H1 (cell line): ENCODE measurements around the gene PPM1G. TPM values are rescaled to one million over a fixed set of nuclear protein-coding genes. Genes with fewer than 3 reads are reported as not detected.

Source experiments
- CTCF ChIA-PET: fragments of 300-600 bp; sonication (Branson Sonifier 250); formaldehyde crosslinking; loops from one replicate; lab custom pipeline; 2021; ENCODE audit not compliant: partially characterized antibody; lab: Charles Lee
- POLR2A ChIA-PET: fragments of 300-600 bp; sonication (Branson Sonifier 250); formaldehyde crosslinking; loops from one replicate; lab custom pipeline; 2021; ENCODE audit warnings: inconsistent platforms; ENCODE audit not compliant: partially characterized antibody; lab: Charles Lee
- DNase-seq, 2 experiments: peaks; one replicate each; pipeline versions ENCODE4 v3.0.0 to v3.0.0-alpha.2; 2010 to 2022; ENCODE audit warnings: low spot score in 2 of 2, low read depth in 1 of 2, mixed read lengths in 1 of 2
- FAIRE-seq: peaks from 2 replicates; lab custom pipeline; 2011; peaks lifted over from hg19 to GRCh38; lab: Jason Lieb, UNC
- H2AFZ ChIP-seq: 2 replicates; pipeline ENCODE4 v1.8.1; 2012; ENCODE audit warnings: low read length, inconsistent platforms
- H2AK5ac ChIP-seq: 2 replicates; pipeline ENCODE4 v1.6.1; 2013; ENCODE audit warnings: low read depth, low read length
- H2BK120ac ChIP-seq: replicated peaks from 2 replicates; pipeline ENCODE3; 2013; ENCODE audit warnings: low read depth, low read length, inconsistent platforms
- H2BK12ac ChIP-seq: 2 replicates; pipeline ENCODE4 v1.6.1; 2013; ENCODE audit warnings: low read depth, low read length
- H2BK15ac ChIP-seq: 2 replicates; pipeline ENCODE4 v1.6.1; 2013; ENCODE audit warnings: low read length
- H2BK20ac ChIP-seq: 2 replicates; pipeline ENCODE4 v1.6.1; 2013; ENCODE audit warnings: low read length
- H2BK5ac ChIP-seq: 2 replicates; pipeline ENCODE4 v1.6.1; 2013; ENCODE audit warnings: low read depth, low read length
- H3K14ac ChIP-seq: 2 replicates; pipeline ENCODE4 v1.6.1; 2013; ENCODE audit warnings: inconsistent platforms; ENCODE audit not compliant: insufficient read length
- H3K18ac ChIP-seq: 2 replicates; pipeline ENCODE4 v1.6.1; 2013; ENCODE audit warnings: low read length; ENCODE audit errors: extremely low read depth
- H3K23ac ChIP-seq: 2 replicates; pipeline ENCODE4 v1.6.1; 2013; ENCODE audit warnings: inconsistent platforms; ENCODE audit not compliant: insufficient read length
- H3K23me2 ChIP-seq: 2 replicates; pipeline ENCODE4 v1.6.1; 2013; ENCODE audit warnings: low read depth, low read length
- H3K27ac ChIP-seq: 2 replicates; pipeline ENCODE4 v1.6.1; 2011; ENCODE audit warnings: low read depth, low read length, inconsistent platforms
- H3K27me3 ChIP-seq, 4 experiments: replicated peaks in 1 of 4; 1 replicate in 1 of 4; 2 replicates in 3 of 4; pipeline versions ENCODE4 v1.6.1 to v1.8.1; 2011 to 2013; ENCODE audit warnings: low read length in 3 of 4, mild to moderate bottlenecking in 3 of 4, inconsistent platforms in 2 of 4, mixed read lengths in 2 of 4, moderate library complexity in 1 of 4; ENCODE audit not compliant: control insufficient read depth in 3 of 4, insufficient read depth in 3 of 4; ENCODE audit errors: extremely low read depth in 1 of 4
- H3K36me3 ChIP-seq, 4 experiments: 2 replicates each; pipeline versions ENCODE4 v1.6.1 to v1.8.1; 2011 to 2013; ENCODE audit warnings: mild to moderate bottlenecking in 4 of 4, low read length in 3 of 4, moderate library complexity in 2 of 4, control low read depth in 1 of 4, inconsistent platforms in 1 of 4; ENCODE audit not compliant: insufficient read depth in 4 of 4, control insufficient read depth in 2 of 4
- H3K4ac ChIP-seq: replicated peaks from 2 replicates; pipeline ENCODE3; 2013; ENCODE audit warnings: low read length, low read depth, mixed read lengths, inconsistent platforms; ENCODE audit not compliant: insufficient read length
- H3K4me1 ChIP-seq, 4 experiments: replicated peaks in 1 of 4; 1 replicate in 1 of 4; 2 replicates in 3 of 4; pipeline versions ENCODE4 v1.6.1 to v1.8.1; 2011 to 2013; ENCODE audit warnings: low read length in 3 of 4, inconsistent platforms in 2 of 4, mixed read lengths in 1 of 4; ENCODE audit not compliant: insufficient read depth in 4 of 4, control insufficient read depth in 3 of 4
- H3K4me2 ChIP-seq, 2 experiments: 2 replicates each; pipeline versions ENCODE4 v1.6.1 to v1.8.1; 2011 to 2013; ENCODE audit warnings: low read depth in 2 of 2, low read length in 2 of 2, control low read depth in 1 of 2, inconsistent platforms in 1 of 2, mild to moderate bottlenecking in 1 of 2; ENCODE audit not compliant: insufficient read depth in 1 of 2
- H3K4me3 ChIP-seq, 4 experiments: fragments of 200-600, 300-600 bp in 1 of 4; sonication (generic), shearing (Covaris generic), sonication (Bioruptor Twin) in 1 of 4; 2 replicates each; pipeline versions ENCODE4 v1.5.1 to v1.8.1; 2011 to 2016; ENCODE audit warnings: low read length in 4 of 4, low read depth in 3 of 4, control low read depth in 2 of 4, inconsistent platforms in 2 of 4, mild to moderate bottlenecking in 2 of 4, mixed read lengths in 1 of 4, moderate library complexity in 1 of 4; ENCODE audit not compliant: insufficient read depth in 2 of 4; ENCODE audit errors: extremely low read depth in 1 of 4
- H3K56ac ChIP-seq: replicated peaks from 2 replicates; pipeline ENCODE3; 2013; ENCODE audit warnings: low read depth, mild to moderate bottlenecking, mixed read lengths, low read length, inconsistent platforms; ENCODE audit not compliant: insufficient read length
- H3K79me1 ChIP-seq: 2 replicates; pipeline ENCODE4 v1.6.1; 2013; ENCODE audit warnings: low read depth, low read length, control low read depth
- H3K79me2 ChIP-seq, 2 experiments: 2 replicates each; pipeline versions ENCODE4 v1.6.1 to v1.8.1; 2012 to 2013; ENCODE audit warnings: low read length in 2 of 2, mild to moderate bottlenecking in 2 of 2, inconsistent platforms in 1 of 2; ENCODE audit not compliant: insufficient read depth in 2 of 2, control insufficient read depth in 1 of 2
- H3K9ac ChIP-seq, 4 experiments: replicated peaks in 1 of 4; 1 replicate in 1 of 4; 2 replicates in 3 of 4; pipeline versions ENCODE4 v1.6.1 to v1.8.1; 2011 to 2013; ENCODE audit warnings: low read depth in 3 of 4, low read length in 3 of 4, control low read depth in 2 of 4, mild to moderate bottlenecking in 2 of 4, moderate library complexity in 2 of 4, inconsistent platforms in 1 of 4; ENCODE audit errors: extremely low read depth in 1 of 4
- H3K9me3 ChIP-seq, 2 experiments: 2 replicates each; pipeline versions ENCODE4 v1.6.1 to v1.8.1; 2012 to 2013; ENCODE audit warnings: mild to moderate bottlenecking in 2 of 2, moderate library complexity in 2 of 2, control low read depth in 1 of 2, inconsistent platforms in 1 of 2, low read depth in 1 of 2, low read length in 1 of 2, mixed read lengths in 1 of 2; ENCODE audit not compliant: insufficient read depth in 2 of 2
- H4K20me1 ChIP-seq, 2 experiments: replicated peaks in 1 of 2; 2 replicates each; pipeline versions ENCODE3 to v1.8.1; 2011 to 2013; ENCODE audit warnings: inconsistent platforms in 2 of 2, low read length in 2 of 2, mild to moderate bottlenecking in 1 of 2; ENCODE audit not compliant: insufficient read depth in 2 of 2, control insufficient read depth in 1 of 2
- H4K5ac ChIP-seq: 2 replicates; pipeline ENCODE4 v1.6.1; 2013; ENCODE audit warnings: low read length, low read depth, mixed read lengths, inconsistent platforms; ENCODE audit not compliant: insufficient read length
- H4K8ac ChIP-seq: 2 replicates; pipeline ENCODE4 v1.8.0; 2013; ENCODE audit warnings: mild to moderate bottlenecking, moderate library complexity, low read length, inconsistent platforms; ENCODE audit not compliant: insufficient read depth; ENCODE audit errors: extremely low read depth
- H4K91ac ChIP-seq: replicated peaks from 2 replicates; pipeline ENCODE3; 2013; ENCODE audit warnings: low read length, mixed read lengths, inconsistent platforms; ENCODE audit not compliant: insufficient read length
- CHD2 ChIP-seq: IDR thresholded peaks from 2 replicates; pipeline ENCODE4 v1.6.1; 2012; ENCODE audit warnings: low read length, improper control_type of control experiment
- EGR1 ChIP-seq: IDR thresholded peaks from 2 replicates; pipeline ENCODE4 v1.6.1; 2011; ENCODE audit warnings: low read depth, low read length, borderline replicate concordance
- KDM5A ChIP-seq: fragments of 200-600 bp; IDR thresholded peaks from 2 replicates; pipeline ENCODE4 v1.7.1; 2012; ENCODE audit warnings: mild to moderate bottlenecking, low read length, inconsistent platforms, mixed read lengths
- MAFK ChIP-seq: IDR thresholded peaks from 2 replicates; pipeline ENCODE4 v1.6.1; 2012; ENCODE audit warnings: low read depth, mild to moderate bottlenecking, improper control_type of control experiment, low read length
- POLR2AphosphoS5 ChIP-seq: IDR thresholded peaks from 2 replicates; pipeline ENCODE4 v1.6.1; 2011; ENCODE audit warnings: low read depth, low read length
- RAD21 ChIP-seq, 2 experiments: IDR thresholded peaks in 1 of 2; conservative IDR thresholded peaks in 1 of 2; 2 replicates each; pipeline ENCODE4 v1.6.1; 2011; ENCODE audit warnings: low read depth in 2 of 2, low read length in 2 of 2, improper control_type of control experiment in 1 of 2, inconsistent platforms in 1 of 2, mild to moderate bottlenecking in 1 of 2, moderate library complexity in 1 of 2
- SAP30 ChIP-seq: fragments of 300-600 bp; sonication (generic); IDR thresholded peaks from 2 replicates; pipeline ENCODE4 v1.7.1; 2012; ENCODE audit warnings: low read length, moderate library complexity, mild to moderate bottlenecking, inconsistent platforms; ENCODE audit not compliant: insufficient read depth, insufficient replicate concordance
- SIX5 ChIP-seq: IDR thresholded peaks from 2 replicates; pipeline ENCODE4 v1.6.1; 2011; ENCODE audit warnings: mild to moderate bottlenecking, low read depth, low read length
- SUZ12 ChIP-seq: fragments of 200-600 bp; sonication (generic); IDR thresholded peaks from 2 replicates; pipeline ENCODE4 v1.6.1; 2012; ENCODE audit warnings: mild to moderate bottlenecking, inconsistent platforms, low read length, moderate library complexity, mixed read lengths
- TAF1 ChIP-seq: IDR thresholded peaks from 2 replicates; pipeline ENCODE4 v1.6.1; 2011; ENCODE audit warnings: mild to moderate bottlenecking, low read depth, low read length
- WGBS, 2 experiments: shearing (Covaris generic) in 1 of 2; methylation state at CpG; one replicate each; pipeline versions ENCODE4 v1.1.6 to v1.1.7; 2013 to 2015; ENCODE audit warnings: low lambda C conversion rate in 2 of 2, mixed read lengths in 2 of 2, inconsistent platforms in 1 of 2, low coverage in 1 of 2, missing lambda C conversion rate in 1 of 2; ENCODE audit not compliant: insufficient replicate concordance in 2 of 2, insufficient coverage in 1 of 2, insufficient read length in 1 of 2; ENCODE audit errors: extremely low coverage in 1 of 2, missing lambda C conversion rate in 1 of 2; 5-methylcytosine and 5-hydroxymethylcytosine counted together
- polyA plus RNA-seq, 7 experiments: library from polyadenylated mRNA; depleted of rRNA in 3 of 7; stranded (reverse) in 5 of 7; unstranded in 2 of 7; fragments of >200 nt in 5 of 7; fragments of 200-250 nt in 2 of 7; gene quantifications; 1 replicate in 5 of 7; 2 replicates in 1 of 7; 4 replicates in 1 of 7; pipeline versions ENCODE4 v1.2.1 to v1.2.3, GENCODE V29; 2011 to 2013; ENCODE audit warnings: missing spikeins in 2 of 7, mixed read lengths in 2 of 7
- total RNA-seq: library from RNA; stranded (reverse); fragmentation: NEBNext Ultra II Directional; extraction: Animal tissue kit (Norgen Biotek cat#: 25700); gene quantifications from 2 replicates; pipeline ENCODE4 v1.2.1, GENCODE V29; 2021
- TF ChIP-seq, protein P1 (sequence below): IDR thresholded peaks from 2 replicates; pipeline ENCODE4 v1.6.1; 2011; ENCODE audit warnings: low read depth, mild to moderate bottlenecking, low read length; ENCODE audit not compliant: insufficient read depth

PPM1G gene
- total and polyA plus RNA-seq, 2 of the 8 experiments (the other 6 are each of a cell fraction or from before 2014, with no cell fraction given): 73.3 to 203 TPM

DNA sequence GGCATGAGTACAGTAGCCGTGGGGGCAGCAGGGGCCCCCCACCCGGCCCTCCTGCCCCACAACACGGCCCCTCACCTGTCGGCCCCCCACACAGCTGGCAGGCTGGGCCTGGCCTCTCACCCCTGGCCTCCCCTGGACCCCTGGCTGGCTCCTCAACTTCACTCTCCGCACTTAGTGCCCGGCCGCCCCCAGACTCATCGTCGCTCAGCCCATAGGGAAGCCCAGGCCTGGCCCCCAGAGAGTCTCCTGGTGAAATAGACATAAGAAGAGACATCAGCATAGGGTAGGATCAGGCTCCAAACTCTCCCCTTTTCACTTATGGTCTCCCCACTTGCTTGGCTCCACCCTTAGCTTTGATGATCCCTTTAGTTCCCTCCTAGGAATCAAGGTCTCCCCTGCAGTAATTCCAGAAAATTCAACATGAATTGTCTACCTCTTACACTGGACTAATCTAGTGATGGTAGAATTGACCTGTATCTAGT is 30.5 kb downstream of the PPM1G start:
- peaks cover 0 to 8% (median 2%) of the 10 kb centered on the region in 4 experiments; a peak in 5 of 7 replicates for H3K4me1 ChIP-seq
- peak overlapping the region; percentile 88 to 96; a peak in 3 of 4 replicates for H3K4me2 ChIP-seq
- H2BK12ac ChIP-seq: no peak overlapping the region
- no peak overlapping the region for H3K23ac ChIP-seq
- peaks cover 4 to 12% of the 10 kb centered on the region in 2 experiments for H4K20me1 ChIP-seq
- no peak overlapping the region for H3K9ac ChIP-seq
- no peak overlapping the region for H4K91ac ChIP-seq
- no peak overlapping the region for H2AFZ ChIP-seq
- H3K56ac ChIP-seq: no peak overlapping the region
- WGBS, 2 experiments: 96% methylated on average over 9 of the region's 9 CpGs; no CpG with 5 or more reads in 1 of the 2 experiments
- H3K14ac ChIP-seq: no peak overlapping the region
- FAIRE-seq (no peak), DNase-seq (no peak)
- H3K79me2 ChIP-seq: peaks cover 0 to 12% of the 10 kb centered on the region in 2 experiments; a peak in 2 of 4 replicates
- peak overlapping the region in 2 of 4 experiments; percentile 77 to 96; a peak in 3 of 8 replicates for H3K4me3 ChIP-seq
- no peak overlapping the region for H3K27ac ChIP-seq
- peaks cover 7% of the 10 kb centered on the region for H3K23me2 ChIP-seq
- no peaks in the 10 kb centered on the region for H3K9me3 ChIP-seq
- peaks cover 43 to 68% (median 59%) of the 10 kb centered on the region in 4 experiments for H3K36me3 ChIP-seq
- peaks cover 5% of the 10 kb centered on the region; the same call in 1 of the 2 replicates for H3K79me1 ChIP-seq
- H2BK5ac ChIP-seq: 0 out of 2 replicates have a peak overlapping the region, but pooled peaks have one; percentile 5
- H2AK5ac ChIP-seq: no peak overlapping the region
- no peak overlapping the region for H3K4ac ChIP-seq
- H2BK120ac ChIP-seq: no peak overlapping the region
- CTCF ChIA-PET: interaction anchor here (0.9 to 1.4 kb wide), 7 partner anchors 8 to 67 kb away, joined by 3 to 9 read pairs (median 3); partner anchors contain the start of gene GTF3C2
- H4K8ac ChIP-seq: peak overlapping the region; percentile 75
- no peak overlapping the region for H2BK15ac ChIP-seq
- H4K5ac ChIP-seq: no peak overlapping the region
- H3K18ac ChIP-seq: no peak overlapping the region
- POLR2A ChIA-PET: interaction anchor here (0.8 to 9.5 kb wide), 15 partner anchors 7 to 250 kb away, joined by 3 to 114 read pairs (median 6); partner anchors contain the start of genes CCDC121, EIF2B4, GPN1 and GTF3C2
- H3K27me3 ChIP-seq: no peaks in the 10 kb centered on the region
- H2BK20ac ChIP-seq: no peak overlapping the region
- TF ChIP-seq MAFK: no peak
- no peak for TF ChIP-seq SIX5
- TF ChIP-seq KDM5A: no peak
- no peak for TF ChIP-seq TAF1
- no peak for TF ChIP-seq EGR1
- TF ChIP-seq, protein P1, sequence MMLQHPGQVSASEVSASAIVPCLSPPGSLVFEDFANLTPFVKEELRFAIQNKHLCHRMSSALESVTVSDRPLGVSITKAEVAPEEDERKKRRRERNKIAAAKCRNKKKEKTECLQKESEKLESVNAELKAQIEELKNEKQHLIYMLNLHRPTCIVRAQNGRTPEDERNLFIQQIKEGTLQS: no peak
- TF ChIP-seq SAP30: no peak
- TF ChIP-seq RAD21 (IDR thresholded peaks at IDR 0.05 in 1 of 2, conservative IDR thresholded peaks at IDR 0.05 in 1 of 2; ENCODE audit: low read depth in 2 of 2, low read length in 2 of 2): no peak
- TF ChIP-seq CHD2: no peak
- no peak for TF ChIP-seq SUZ12
- no peak for TF ChIP-seq POLR2AphosphoS5
